Measurements from ENCODE around the gene AAK1.

Gene AAK1

GRCh38 chr2:69566669-69567068 lies 76.9 kb downstream of the AAK1 start:
- H3K4me3 ChIP-seq (ENCODE audit: low read depth, low read length) = no peak overlapping the region
- no peak for TF ChIP-seq MYC (IDR thresholded peaks at IDR 0.05; ENCODE audit: low read depth, low read length)
- TF ChIP-seq, protein P1, sequence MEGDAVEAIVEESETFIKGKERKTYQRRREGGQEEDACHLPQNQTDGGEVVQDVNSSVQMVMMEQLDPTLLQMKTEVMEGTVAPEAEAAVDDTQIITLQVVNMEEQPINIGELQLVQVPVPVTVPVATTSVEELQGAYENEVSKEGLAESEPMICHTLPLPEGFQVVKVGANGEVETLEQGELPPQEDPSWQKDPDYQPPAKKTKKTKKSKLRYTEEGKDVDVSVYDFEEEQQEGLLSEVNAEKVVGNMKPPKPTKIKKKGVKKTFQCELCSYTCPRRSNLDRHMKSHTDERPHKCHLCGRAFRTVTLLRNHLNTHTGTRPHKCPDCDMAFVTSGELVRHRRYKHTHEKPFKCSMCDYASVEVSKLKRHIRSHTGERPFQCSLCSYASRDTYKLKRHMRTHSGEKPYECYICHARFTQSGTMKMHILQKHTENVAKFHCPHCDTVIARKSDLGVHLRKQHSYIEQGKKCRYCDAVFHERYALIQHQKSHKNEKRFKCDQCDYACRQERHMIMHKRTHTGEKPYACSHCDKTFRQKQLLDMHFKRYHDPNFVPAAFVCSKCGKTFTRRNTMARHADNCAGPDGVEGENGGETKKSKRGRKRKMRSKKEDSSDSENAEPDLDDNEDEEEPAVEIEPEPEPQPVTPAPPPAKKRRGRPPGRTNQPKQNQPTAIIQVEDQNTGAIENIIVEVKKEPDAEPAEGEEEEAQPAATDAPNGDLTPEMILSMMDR (IDR thresholded peaks at IDR 0.05; ENCODE audit: low read depth, low read length) = no peak
- TF ChIP-seq POLR2A (IDR thresholded peaks at IDR 0.05; ENCODE audit: extremely low read depth, insufficient read length) = no peak
- TF ChIP-seq, protein P2, sequence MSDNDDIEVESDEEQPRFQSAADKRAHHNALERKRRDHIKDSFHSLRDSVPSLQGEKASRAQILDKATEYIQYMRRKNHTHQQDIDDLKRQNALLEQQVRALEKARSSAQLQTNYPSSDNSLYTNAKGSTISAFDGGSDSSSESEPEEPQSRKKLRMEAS (IDR thresholded peaks at IDR 0.05; ENCODE audit: low read depth, low read length) = no peak
- no peak for DNase-seq (ENCODE audit: low read depth)

- peak; percentile 79 for DNase-seq (ENCODE audit: low read depth)
Observed at GRCh38 chr2:69565431-69565839, 78.1 kb downstream of the AAK1 start.

GRCh38 chr2:69564604-69565003 lies 78.9 kb downstream of the AAK1 start:
- TF ChIP-seq MYC (IDR thresholded peaks at IDR 0.05; ENCODE audit: low read depth, low read length) (no peak), POLR2A (IDR thresholded peaks at IDR 0.05; ENCODE audit: extremely low read depth, insufficient read length) (no peak)
- TF ChIP-seq, protein P1 (IDR thresholded peaks at IDR 0.05; ENCODE audit: low read depth, low read length) = no peak
- TF ChIP-seq, protein P2 (IDR thresholded peaks at IDR 0.05; ENCODE audit: low read depth, low read length) = no peak
- DNase-seq (ENCODE audit: low read depth) = no peak
- H3K4me3 ChIP-seq (ENCODE audit: low read depth, low read length) = no peak overlapping the region

More at GRCh38 chr2:69565431-69565839, 78.1 kb downstream of the AAK1 start:
- H3K4me3 ChIP-seq (ENCODE audit: low read depth, low read length) = no peak overlapping the region
- TF ChIP-seq MYC (IDR thresholded peaks at IDR 0.05; ENCODE audit: low read depth, low read length) = no peak
- TF ChIP-seq, protein P1 (IDR thresholded peaks at IDR 0.05; ENCODE audit: low read depth, low read length) = peak; percentile 95

DNA sequence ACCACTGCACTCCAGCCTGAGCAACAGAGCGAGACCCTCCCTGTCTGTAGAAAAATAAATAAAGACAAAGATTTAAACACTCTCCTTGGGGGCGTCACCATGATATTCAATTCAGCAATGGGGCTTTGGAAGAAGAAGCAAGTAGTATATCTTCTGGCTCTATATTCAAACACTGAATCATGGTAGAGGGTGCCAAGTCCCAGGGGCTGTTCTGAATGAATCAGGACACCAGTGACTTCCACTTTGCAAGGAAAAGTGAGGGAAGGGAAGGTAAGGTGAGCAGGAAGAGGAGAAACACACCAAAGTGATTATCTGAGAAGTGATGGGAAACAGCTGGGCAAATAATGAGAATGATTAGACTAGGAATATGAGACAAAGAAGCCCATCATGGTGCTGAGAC lies 80.5 kb downstream of the AAK1 start:
- no peak for DNase-seq (ENCODE audit: low read depth)
- TF ChIP-seq, protein P2 (IDR thresholded peaks at IDR 0.05; ENCODE audit: low read depth, low read length) = no peak
- TF ChIP-seq MYC (IDR thresholded peaks at IDR 0.05; ENCODE audit: low read depth, low read length) = no peak
- TF ChIP-seq POLR2A (IDR thresholded peaks at IDR 0.05; ENCODE audit: extremely low read depth, insufficient read length) = no peak
- TF ChIP-seq, protein P1 (IDR thresholded peaks at IDR 0.05; ENCODE audit: low read depth, low read length) = no peak
- H3K4me3 ChIP-seq (ENCODE audit: low read depth, low read length) = no peak overlapping the region

GRCh38 chr2:69561101-69561500 lies 82.4 kb downstream of the AAK1 start:
- H3K4me3 ChIP-seq (ENCODE audit: low read depth, low read length) = no peak overlapping the region
- no peak for TF ChIP-seq POLR2A (IDR thresholded peaks at IDR 0.05; ENCODE audit: extremely low read depth, insufficient read length)
- DNase-seq (ENCODE audit: low read depth) = no peak

GRCh38 chr2:69560147-69560482 lies 83.4 kb downstream of the AAK1 start:
- TF ChIP-seq, protein P2 (IDR thresholded peaks at IDR 0.05; ENCODE audit: low read depth, low read length) = no peak
- TF ChIP-seq MYC (IDR thresholded peaks at IDR 0.05; ENCODE audit: low read depth, low read length) (no peak), POLR2A (IDR thresholded peaks at IDR 0.05; ENCODE audit: extremely low read depth, insufficient read length) (no peak)
- TF ChIP-seq, protein P1 (IDR thresholded peaks at IDR 0.05; ENCODE audit: low read depth, low read length) = no peak
- DNase-seq (ENCODE audit: low read depth) = no peak
- H3K4me3 ChIP-seq (ENCODE audit: low read depth, low read length) = no peak overlapping the region

All from NB4 (cell line).